Tibial nerve (tissue), 4 donors: ENCODE measurements around the gene WDR27.

Source experiments
- CTCF ChIP-seq, 5 experiments: fragments of 200-600 bp in 3 of 5; fragments of 450-650 bp in 2 of 5; sonication (generic) in 3 of 5; IDR thresholded peaks; one replicate each; pipeline ENCODE4 v1.5.1; 2016 to 2019; ENCODE audit warnings: antibody characterized with exemption in 5 of 5, mild to moderate bottlenecking in 3 of 5, moderate library complexity in 2 of 5
- EP300 ChIP-seq, 2 donors: sonication (generic); formaldehyde crosslinking; IDR thresholded peaks; one replicate each; pipeline ENCODE4 v1.6.1; 2017; ENCODE audit warnings: antibody characterized with exemption in 2 of 2, mild to moderate bottlenecking in 1 of 2
- POLR2A ChIP-seq, 2 donors: fragments of 450-650 bp; IDR thresholded peaks; one replicate each; pipeline ENCODE4 v1.6.1; 2017; ENCODE audit warnings: antibody characterized with exemption in 2 of 2, mild to moderate bottlenecking in 2 of 2, moderate library complexity in 2 of 2

DNA sequence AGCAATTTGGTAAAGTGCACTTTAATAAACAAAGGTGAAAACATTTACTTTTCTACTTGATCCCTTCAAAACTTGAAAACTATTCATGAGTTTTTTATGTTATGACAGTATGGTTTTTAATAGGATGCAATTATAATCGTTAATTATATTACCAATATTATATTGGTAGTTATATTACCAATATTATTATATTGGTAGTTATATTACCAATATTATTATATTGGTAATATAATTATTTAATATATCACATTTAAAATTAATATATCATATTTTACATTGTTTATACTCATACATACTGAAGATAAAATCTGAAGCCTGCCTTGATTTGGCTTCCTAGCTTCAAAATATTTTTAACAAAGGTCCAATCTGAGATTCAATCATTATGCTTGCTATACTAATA lies 262.1 kb downstream of the WDR27 start:
- no peak for TF ChIP-seq CTCF (IDR thresholded peaks at IDR 0.05)
- no peak for TF ChIP-seq POLR2A (IDR thresholded peaks at IDR 0.05)
- TF ChIP-seq EP300 (IDR thresholded peaks at IDR 0.05): no peak
